ENCODE measurements around the gene SLC51B. TPM values are rescaled to one million over a fixed set of nuclear protein-coding genes. Genes with fewer than 3 reads are reported as not detected.
A peak's percentile ranks its signal among the peaks of the same experiment; 100 is the strongest.
"Not testable (repeated sequence)": the region's sequence is repeated elsewhere in the genome, so short reads cannot be mapped to it uniquely, and the experiment has no call there.

Gene SLC51B
- total and polyA plus RNA-seq, 5 donors from 2014 or later = not detected

- ATAC-seq (ENCODE audit: low read depth in 2 of 2) (no peak), DNase-seq (no peak)
- H3K4me1 Mint-ChIP-seq = peaks cover 0 to 6% (median 5%) of the 10 kb centered on the region in 4 donors
- Histone ChIP-seq H3K9me3 (ENCODE audit: control insufficient read depth in 2 of 2, low read length in 2 of 2) (no peaks in the 10 kb centered on the region), H3K27ac (ENCODE audit: insufficient read depth, low read length, poor library complexity, severe bottlenecking) (no peak overlapping the region), H3K27me3 (ENCODE audit: control insufficient read depth, insufficient read depth, low read length) (peaks cover 6% of the 10 kb centered on the region), H3K36me3 (ENCODE audit: control insufficient read depth, insufficient read depth, low read length) (no peaks in the 10 kb centered on the region), H3K4me1 (ENCODE audit: control insufficient read depth, insufficient read depth, low read length, poor library complexity, severe bottlenecking) (peaks cover 5% of the 10 kb centered on the region), H3K4me3 (ENCODE audit: low read depth, low read length) (no peak overlapping the region)
- H3K27me3 Mint-ChIP-seq = peaks cover 12% of the 10 kb centered on the region
- H3K36me3 Mint-ChIP-seq = no peaks in the 10 kb centered on the region
- peak overlapping the region in 1 of 3 donors; percentile 14 for H3K27ac Mint-ChIP-seq
- no peak overlapping the region for H3K4me3 Mint-ChIP-seq
- H3K9me3 Mint-ChIP-seq = no peaks in the 10 kb centered on the region
These were observed 42.2 kb downstream of the SLC51B start for GRCh38 chr15:65087411-65087810.

- Mint-ChIP-seq H3K27ac (no peak overlapping the region), H3K36me3 (no peaks in the 10 kb centered on the region), H3K4me1 (peaks cover 0 to 4% (median 0%) of the 10 kb centered on the region in 4 donors), H3K9me3 (no peaks in the 10 kb centered on the region), H3K4me3 (no peak overlapping the region), H3K27me3 (peaks cover 6% of the 10 kb centered on the region)
- no peak overlapping the region for H3K4me3 ChIP-seq (ENCODE audit: low read depth, low read length)
- peaks cover 4% of the 10 kb centered on the region for H3K27me3 ChIP-seq (ENCODE audit: control insufficient read depth, insufficient read depth, low read length)
- DNase-seq (no peak), ATAC-seq (ENCODE audit: low read depth in 2 of 2) (no peak)
- no peaks in the 10 kb centered on the region for H3K9me3 ChIP-seq (ENCODE audit: control insufficient read depth in 2 of 2, low read length in 2 of 2)
- H3K4me1 ChIP-seq (ENCODE audit: control insufficient read depth, insufficient read depth, low read length, poor library complexity, severe bottlenecking) = no peaks in the 10 kb centered on the region
- no peak overlapping the region for H3K27ac ChIP-seq (ENCODE audit: insufficient read depth, low read length, poor library complexity, severe bottlenecking)
- H3K36me3 ChIP-seq (ENCODE audit: control insufficient read depth, insufficient read depth, low read length) = no peaks in the 10 kb centered on the region
These were observed 42.9 kb downstream of the SLC51B start for GRCh38 chr15:65087873-65088642.

- no peak overlapping the region for H3K27ac Mint-ChIP-seq
- peaks cover 6% of the 10 kb centered on the region for H3K27me3 Mint-ChIP-seq
- no peaks in the 10 kb centered on the region for H3K9me3 Mint-ChIP-seq
These were observed 43.4 kb downstream of the SLC51B start for GRCh38 chr15:65088643-65089021.

GRCh38 chr15:65089206-65089824 lies 44.1 kb downstream of the SLC51B start:
- ATAC-seq (ENCODE audit: low read depth in 2 of 2) (no peak), DNase-seq (no peak)
- Histone ChIP-seq H3K27me3 (ENCODE audit: control insufficient read depth, insufficient read depth, low read length) (no peaks in the 10 kb centered on the region), H3K36me3 (ENCODE audit: control insufficient read depth, insufficient read depth, low read length) (no peaks in the 10 kb centered on the region), H3K4me3 (ENCODE audit: low read depth, low read length) (no peak overlapping the region), H3K9me3 (ENCODE audit: control insufficient read depth in 2 of 2, low read length in 2 of 2) (no peaks in the 10 kb centered on the region), H3K4me1 (ENCODE audit: control insufficient read depth, insufficient read depth, low read length, poor library complexity, severe bottlenecking) (no peaks in the 10 kb centered on the region), H3K27ac (ENCODE audit: insufficient read depth, low read length, poor library complexity, severe bottlenecking) (no peak overlapping the region)
- H3K4me1 Mint-ChIP-seq = peaks cover 0 to 4% (median 0%) of the 10 kb centered on the region in 4 donors
- no peaks in the 10 kb centered on the region for H3K36me3 Mint-ChIP-seq
- peaks cover 6% of the 10 kb centered on the region for H3K27me3 Mint-ChIP-seq
- no peak overlapping the region for H3K4me3 Mint-ChIP-seq
- H3K9me3 Mint-ChIP-seq = no peaks in the 10 kb centered on the region
- H3K27ac Mint-ChIP-seq = no peak overlapping the region

More at GRCh38 chr15:65088643-65089021, 43.4 kb downstream of the SLC51B start:
- no peak for ATAC-seq (ENCODE audit: low read depth in 2 of 2)
- Histone ChIP-seq H3K36me3 (ENCODE audit: control insufficient read depth, insufficient read depth, low read length) (no peaks in the 10 kb centered on the region), H3K27ac (ENCODE audit: insufficient read depth, low read length, poor library complexity, severe bottlenecking) (no peak overlapping the region), H3K4me1 (ENCODE audit: control insufficient read depth, insufficient read depth, low read length, poor library complexity, severe bottlenecking) (no peaks in the 10 kb centered on the region), H3K4me3 (ENCODE audit: low read depth, low read length) (no peak overlapping the region), H3K27me3 (ENCODE audit: control insufficient read depth, insufficient read depth, low read length) (peaks cover 2% of the 10 kb centered on the region), H3K9me3 (ENCODE audit: control insufficient read depth in 2 of 2, low read length in 2 of 2) (no peaks in the 10 kb centered on the region)
- peaks cover 0 to 4% (median 0%) of the 10 kb centered on the region in 4 donors for H3K4me1 Mint-ChIP-seq
- DNase-seq = no peak
- H3K4me3 Mint-ChIP-seq = no peak overlapping the region
- H3K36me3 Mint-ChIP-seq = no peaks in the 10 kb centered on the region

GRCh38 chr15:65091946-65092770 lies 47.0 kb downstream of the SLC51B start:
- Mint-ChIP-seq H3K27me3 (no peaks in the 10 kb centered on the region), H3K27ac (no peak overlapping the region), H3K4me3 (no peak overlapping the region), H3K4me1 (peaks cover 0 to 4% (median 0%) of the 10 kb centered on the region in 4 donors), H3K36me3 (peaks cover 3% of the 10 kb centered on the region), H3K9me3 (no peaks in the 10 kb centered on the region)
- DNase-seq (no peak), ATAC-seq (ENCODE audit: low read depth in 2 of 2) (no peak)
- Histone ChIP-seq H3K4me3 (ENCODE audit: low read depth, low read length) (no peak overlapping the region), H3K36me3 (ENCODE audit: control insufficient read depth, insufficient read depth, low read length) (no peaks in the 10 kb centered on the region), H3K4me1 (ENCODE audit: control insufficient read depth, insufficient read depth, low read length, poor library complexity, severe bottlenecking) (no peaks in the 10 kb centered on the region), H3K27me3 (ENCODE audit: control insufficient read depth, insufficient read depth, low read length) (no peaks in the 10 kb centered on the region), H3K27ac (ENCODE audit: insufficient read depth, low read length, poor library complexity, severe bottlenecking) (no peak overlapping the region), H3K9me3 (ENCODE audit: control insufficient read depth in 2 of 2, low read length in 2 of 2) (no peaks in the 10 kb centered on the region)

- Mint-ChIP-seq H3K4me1 (no peaks in the 10 kb centered on the region), H3K9me3 (no peaks in the 10 kb centered on the region), H3K27ac (no peak overlapping the region), H3K27me3 (no peaks in the 10 kb centered on the region), H3K4me3 (peak overlapping the region in 1 of 4 donors; percentile 58), H3K36me3 (peaks cover 11% of the 10 kb centered on the region)
- DNase-seq (no peak), ATAC-seq (ENCODE audit: low read depth in 2 of 2) (no peak)
- H3K4me3 ChIP-seq (ENCODE audit: low read depth, low read length) = no peak overlapping the region
- no peaks in the 10 kb centered on the region for H3K9me3 ChIP-seq (ENCODE audit: control insufficient read depth in 2 of 2, low read length in 2 of 2)
- no peaks in the 10 kb centered on the region for H3K4me1 ChIP-seq (ENCODE audit: control insufficient read depth, insufficient read depth, low read length, poor library complexity, severe bottlenecking)
- H3K27me3 ChIP-seq (ENCODE audit: control insufficient read depth, insufficient read depth, low read length) = no peaks in the 10 kb centered on the region
- H3K36me3 ChIP-seq (ENCODE audit: control insufficient read depth, insufficient read depth, low read length) = peaks cover 7% of the 10 kb centered on the region
- no peak overlapping the region for H3K27ac ChIP-seq (ENCODE audit: insufficient read depth, low read length, poor library complexity, severe bottlenecking)
These were observed 48.0 kb downstream of the SLC51B start for GRCh38 chr15:65092911-65093792.

- not testable (repeated sequence) for H3K4me1 Mint-ChIP-seq; H3K9me3 Mint-ChIP-seq; DNase-seq; H3K4me3 ChIP-seq (ENCODE audit: low read depth, low read length); H3K27ac ChIP-seq (ENCODE audit: insufficient read depth, low read length, poor library complexity, severe bottlenecking); H3K4me1 ChIP-seq (ENCODE audit: control insufficient read depth, insufficient read depth, low read length, poor library complexity, severe bottlenecking); H3K9me3 ChIP-seq (ENCODE audit: control insufficient read depth in 2 of 2, low read length in 2 of 2); H3K27ac Mint-ChIP-seq; H3K27me3 ChIP-seq (ENCODE audit: control insufficient read depth, insufficient read depth, low read length); H3K27me3 Mint-ChIP-seq; ATAC-seq (ENCODE audit: low read depth in 2 of 2)
- Mint-ChIP-seq H3K4me3 (peak overlapping the region in 1 of 4 donors; percentile 58), H3K36me3 (peaks cover 17% of the 10 kb centered on the region)
- H3K36me3 ChIP-seq (ENCODE audit: control insufficient read depth, insufficient read depth, low read length) = peaks cover 14% of the 10 kb centered on the region
These were observed 48.6 kb downstream of the SLC51B start for GRCh38 chr15:65093793-65094170.
